ENCODE measurements around the gene ZNF639.

DNA sequence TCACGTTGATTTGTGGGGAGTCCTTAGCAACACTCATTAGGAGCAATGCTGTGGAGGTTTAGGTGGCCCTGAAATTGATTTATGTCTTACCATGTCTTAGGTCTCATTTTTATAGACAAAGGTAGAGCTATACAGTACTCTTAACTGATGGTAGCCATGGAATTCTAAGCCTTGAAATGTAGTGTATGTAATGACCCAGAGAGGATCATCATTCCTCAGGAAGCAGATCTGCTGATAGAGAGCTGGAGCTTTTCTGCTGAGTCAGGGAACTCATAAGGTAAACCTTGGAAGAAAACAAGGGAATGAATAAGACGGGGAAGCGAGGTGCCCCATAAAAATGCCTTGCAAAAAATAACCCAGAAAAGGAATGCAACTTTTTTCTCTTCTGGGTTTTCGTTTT, 34.0 kb upstream of the ZNF639 start:
- TF ChIP-seq, protein P1, sequence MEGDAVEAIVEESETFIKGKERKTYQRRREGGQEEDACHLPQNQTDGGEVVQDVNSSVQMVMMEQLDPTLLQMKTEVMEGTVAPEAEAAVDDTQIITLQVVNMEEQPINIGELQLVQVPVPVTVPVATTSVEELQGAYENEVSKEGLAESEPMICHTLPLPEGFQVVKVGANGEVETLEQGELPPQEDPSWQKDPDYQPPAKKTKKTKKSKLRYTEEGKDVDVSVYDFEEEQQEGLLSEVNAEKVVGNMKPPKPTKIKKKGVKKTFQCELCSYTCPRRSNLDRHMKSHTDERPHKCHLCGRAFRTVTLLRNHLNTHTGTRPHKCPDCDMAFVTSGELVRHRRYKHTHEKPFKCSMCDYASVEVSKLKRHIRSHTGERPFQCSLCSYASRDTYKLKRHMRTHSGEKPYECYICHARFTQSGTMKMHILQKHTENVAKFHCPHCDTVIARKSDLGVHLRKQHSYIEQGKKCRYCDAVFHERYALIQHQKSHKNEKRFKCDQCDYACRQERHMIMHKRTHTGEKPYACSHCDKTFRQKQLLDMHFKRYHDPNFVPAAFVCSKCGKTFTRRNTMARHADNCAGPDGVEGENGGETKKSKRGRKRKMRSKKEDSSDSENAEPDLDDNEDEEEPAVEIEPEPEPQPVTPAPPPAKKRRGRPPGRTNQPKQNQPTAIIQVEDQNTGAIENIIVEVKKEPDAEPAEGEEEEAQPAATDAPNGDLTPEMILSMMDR (IDR thresholded peaks at IDR 0.05 in 4 of 5, conservative IDR thresholded peaks at IDR 0.05 in 1 of 5): no peak
- no peak for TF ChIP-seq POLR2A (IDR thresholded peaks at IDR 0.05)

All from gastrocnemius medialis (tissue), 4 donors.